ENCODE data around the gene CRYBB3.

- TF ChIP-seq ZSCAN29 (IDR thresholded peaks at IDR 0.05) (no peak), CTCF (IDR thresholded peaks at IDR 0.05 in 2 of 3, conservative IDR thresholded peaks at IDR 0.05 in 1 of 3; ENCODE audit: control insufficient read depth in 2 of 3, extremely low read depth in 1 of 3, insufficient read depth in 1 of 3, low read depth in 3 of 3, low read length in 3 of 3) (no peak), USF1 (IDR thresholded peaks at IDR 0.05; ENCODE audit: borderline replicate concordance, extremely low read length, insufficient read depth, low read depth, low read length) (no peak), ETV6 (conservative IDR thresholded peaks at IDR 0.05 in 1 of 2, IDR thresholded peaks at IDR 0.05 in 1 of 2; ENCODE audit: borderline replicate concordance in 1 of 2, low read depth in 1 of 2) (no peak), RELA (IDR thresholded peaks at IDR 0.05; ENCODE audit: borderline replicate concordance, partially characterized antibody) (no peak), MXI1 (IDR thresholded peaks at IDR 0.05; ENCODE audit: low read depth, low read length) (no peak), POLR2AphosphoS5 (IDR thresholded peaks at IDR 0.05; ENCODE audit: low read length) (no peak), CBX3 (IDR thresholded peaks at IDR 0.05; ENCODE audit: borderline replicate concordance, low read depth) (no peak), POLR2A (IDR thresholded peaks at IDR 0.05; ENCODE audit: low read depth, low read length) (no peak), EP300 (IDR thresholded peaks at IDR 0.05; ENCODE audit: borderline replicate concordance in 1 of 2, control insufficient read depth in 1 of 2, low read depth in 2 of 2, low read length in 2 of 2) (no peak), RFX5 (IDR thresholded peaks at IDR 0.05; ENCODE audit: low read depth, low read length) (no peak), SIN3A (IDR thresholded peaks at IDR 0.05; ENCODE audit: low read depth, low read length) (no peak), SP1 (IDR thresholded peaks at IDR 0.05; ENCODE audit: low read depth, low read length) (no peak)
Observed at GRCh38 chr22:25156736-25157135, 42.9 kb upstream of the CRYBB3 start.

Data from GM12878 (cell line).